ENCODE results near the gene MSL2. TPM values are rescaled to one million over a fixed set of nuclear protein-coding genes. Genes with fewer than 3 reads are reported as not detected.
"Not testable (repeated sequence)": the region's sequence is repeated elsewhere in the genome, so short reads cannot be mapped to it uniquely, and the experiment has no call there.

The MSL2 gene
- total RNA-seq, 1 experiment from 2014 or later = 37.8 TPM

GRCh38 chr3:136171097-136171542 lies 25.0 kb downstream of the MSL2 start:
- TF ChIP-seq ELF4 (CRISPR knock-in tag; IDR thresholded peaks at IDR 0.05; ENCODE audit: low read depth) (no peak), ESRRA (CRISPR knock-in tag; IDR thresholded peaks at IDR 0.05; ENCODE audit: borderline replicate concordance) (no peak), ZNF138 (CRISPR knock-in tag; conservative IDR thresholded peaks at IDR 0.05) (no peak), KAT7 (CRISPR knock-in tag; IDR thresholded peaks at IDR 0.05; ENCODE audit: borderline replicate concordance) (no peak), STAT6 (CRISPR knock-in tag; conservative IDR thresholded peaks at IDR 0.05; ENCODE audit: low read depth) (no peak), ERG (CRISPR knock-in tag; IDR thresholded peaks at IDR 0.05) (no peak), USF1 (CRISPR knock-in tag; IDR thresholded peaks at IDR 0.05) (no peak), ATF6 (CRISPR knock-in tag; IDR thresholded peaks at IDR 0.05) (no peak), CREM (CRISPR knock-in tag; IDR thresholded peaks at IDR 0.05) (no peak), JUN (CRISPR knock-in tag; IDR thresholded peaks at IDR 0.05) (no peak), PREB (CRISPR knock-in tag; IDR thresholded peaks at IDR 0.05; ENCODE audit: borderline replicate concordance) (no peak), SP1 (CRISPR knock-in tag; conservative IDR thresholded peaks at IDR 0.05) (no peak), RELA (CRISPR knock-in tag; IDR thresholded peaks at IDR 0.05; ENCODE audit: borderline replicate concordance) (no peak), ZNF121 (CRISPR knock-in tag; IDR thresholded peaks at IDR 0.05) (no peak), MAX (CRISPR knock-in tag; IDR thresholded peaks at IDR 0.05) (no peak), CBFB (CRISPR knock-in tag; IDR thresholded peaks at IDR 0.05; ENCODE audit: low read depth) (no peak)
- POLR2A ChIA-PET = interaction anchor here (1.2 kb wide), 1 partner anchor 25 kb away, joined by 7 read pairs; the partner anchor contains the start of gene MSL2
- CTCF ChIA-PET = interaction anchor here (0.7 kb wide), 1 partner anchor 739 kb away, joined by 4 read pairs; no protein-coding TSS in a partner anchor
- ATAC-seq (no peak), DNase-seq (ENCODE audit: low spot score) (no peak)
- Mint-ChIP-seq H3K4me1 (peaks cover 21% of the 10 kb centered on the region), H3K27me3 (ENCODE audit: low read depth) (no peaks in the 10 kb centered on the region), H3K9me3 (peaks cover 5% of the 10 kb centered on the region; the same call in 1 of the 2 replicates), H3K27ac (no peak overlapping the region), H3K4me3 (no peak overlapping the region), H3K36me3 (no peaks in the 10 kb centered on the region)

GRCh38 chr3:136168236-136168635 lies 27.9 kb downstream of the MSL2 start:
- DNase-seq (ENCODE audit: low spot score); H3K36me3 Mint-ChIP-seq; H3K4me3 Mint-ChIP-seq; CTCF ChIA-PET; H3K27ac Mint-ChIP-seq; H3K27me3 Mint-ChIP-seq (ENCODE audit: low read depth); H3K9me3 Mint-ChIP-seq; ATAC-seq: not testable (repeated sequence)
- POLR2A ChIA-PET = interaction anchor here (0.6 to 1.1 kb wide), 2 partner anchors 25 to 329 kb away, joined by 3 read pairs; no protein-coding TSS in a partner anchor
- peaks cover 41% of the 10 kb centered on the region for H3K4me1 Mint-ChIP-seq

Data from WTC11 (cell line).